Stimulated activated CD8-positive, alpha-beta memory T cell treated with anti-CD3 and anti-CD28 coated beads, Interleukin-4, amount 100 ng/mL, for 48 hours (primary cell): ENCODE data around the gene SLC35B2.

Experiments
- DNase-seq: peaks from one replicate; pipeline ENCODE4 v3.0.0-alpha.2; 2020

SLC35B2 gene

GRCh38 chr6:44219815-44220784 is 37.2 kb downstream of the SLC35B2 start:
- no peak for DNase-seq

GRCh38 chr6:44219053-44219814 is 38.1 kb downstream of the SLC35B2 start:
- DNase-seq: peak; percentile 56

- DNase-seq: no peak
Measured at GRCh38 chr6:44217332-44218143, 39.8 kb downstream of the SLC35B2 start.

- DNase-seq: no peak
Measured at GRCh38 chr6:44216677-44217331, 40.5 kb downstream of the SLC35B2 start, which contains the start of gene MYMX. TSS of gene MYMX (plus strand) at chr6:44216926. CDS start at chr6:44217472, 546 bp downstream.

GRCh38 chr6:44214307-44214706 is 43.0 kb downstream of the SLC35B2 start:
- DNase-seq: no peak

GRCh38 chr6:44211284-44211683 is 46.0 kb downstream of the SLC35B2 start:
- no peak for DNase-seq

GRCh38 chr6:44207966-44208365 is 49.4 kb downstream of the SLC35B2 start:
- DNase-seq: no peak
